PFSK-1 (cell line): ENCODE data around the gene FGF14.

Experiments
- POLR2AphosphoS5 ChIP-seq: IDR thresholded peaks from 2 replicates; pipeline ENCODE4 v1.6.1; 2012; ENCODE audit warnings: low read depth, mild to moderate bottlenecking, control low read depth, low read length, moderate library complexity
- SIN3A ChIP-seq: IDR thresholded peaks from 2 replicates; pipeline ENCODE4 v1.6.1; 2012; ENCODE audit warnings: mild to moderate bottlenecking, low read length, moderate library complexity, borderline replicate concordance; ENCODE audit not compliant: insufficient read depth
- TAF1 ChIP-seq: IDR thresholded peaks from 2 replicates; pipeline ENCODE4 v1.6.1; 2012; ENCODE audit warnings: low read length, control low read depth, borderline replicate concordance; ENCODE audit not compliant: insufficient read depth

- TF ChIP-seq TAF1 (no peak), SIN3A (no peak), POLR2AphosphoS5 (no peak)
These were observed 456.4 kb downstream of the FGF14 start for GRCh38 chr13:101945435-101945834.
